ENCODE results near the gene GTF3C4. TPM values are rescaled to one million over a fixed set of nuclear protein-coding genes. Genes with fewer than 3 reads are reported as not detected.

The GTF3C4 gene
- total and polyA plus RNA-seq, 2 of the 8 experiments (the other 6 are each of a cell fraction or from before 2014, with no cell fraction given), result 6.8 to 39.2 TPM

DNA sequence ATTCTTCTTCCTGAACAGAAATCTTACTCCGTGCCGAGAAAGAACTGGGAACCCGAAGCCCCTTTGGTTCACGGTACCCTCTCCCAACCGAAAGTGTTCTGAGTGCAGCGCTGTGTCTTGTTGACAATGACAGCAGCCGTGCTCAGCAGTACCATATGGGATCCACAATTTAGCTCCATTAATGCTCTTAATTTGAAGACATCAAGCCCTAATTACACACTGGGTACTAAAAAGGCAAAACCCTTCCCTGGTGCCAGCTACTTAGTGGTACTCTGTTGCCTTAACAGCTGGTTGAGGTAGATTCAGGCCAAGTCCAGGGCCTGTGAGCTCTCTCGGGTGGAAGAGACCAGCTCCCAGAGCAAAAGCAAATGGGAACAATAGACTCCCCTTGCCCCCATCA, 25.0 kb upstream of the GTF3C4 start:
- Histone ChIP-seq H3K79me1 (ENCODE audit: low read depth, low read length) (no peaks in the 10 kb centered on the region), H3K14ac (ENCODE audit: insufficient read length) (no peak overlapping the region), H4K5ac (ENCODE audit: insufficient read length, low read depth, low read length) (no peak overlapping the region), H3K4me1 (replicated peaks in 1 of 4; ENCODE audit: control insufficient read depth in 3 of 4, insufficient read depth in 4 of 4, low read length in 3 of 4) (no peaks in the 10 kb centered on the region), H2BK15ac (ENCODE audit: low read length) (no peak overlapping the region), H3K27ac (ENCODE audit: low read depth, low read length) (no peak overlapping the region), H3K9me3 (ENCODE audit: insufficient read depth in 2 of 2, low read depth in 1 of 2, low read length in 1 of 2) (no peaks in the 10 kb centered on the region), H3K56ac (replicated peaks; ENCODE audit: insufficient read length, low read depth, low read length) (no peak overlapping the region), H2BK12ac (ENCODE audit: low read depth, low read length) (no peak overlapping the region), H2BK20ac (ENCODE audit: low read length) (no peak overlapping the region), H4K20me1 (replicated peaks in 1 of 2; ENCODE audit: control insufficient read depth in 1 of 2, insufficient read depth in 2 of 2, low read length in 2 of 2) (peaks cover 0 to 4% of the 10 kb centered on the region in 2 experiments), H3K18ac (ENCODE audit: extremely low read depth, low read length) (no peak overlapping the region), H3K36me3 (ENCODE audit: control insufficient read depth in 2 of 4, insufficient read depth in 4 of 4, low read length in 3 of 4) (peaks cover 16 to 69% (median 53%) of the 10 kb centered on the region in 4 experiments; a peak in 7 of 8 replicates), H3K9ac (replicated peaks in 1 of 4; ENCODE audit: extremely low read depth in 1 of 4, low read depth in 3 of 4, low read length in 3 of 4) (no peak overlapping the region), H2AK5ac (ENCODE audit: low read depth, low read length) (no peak overlapping the region), H3K4ac (replicated peaks; ENCODE audit: insufficient read length, low read depth, low read length) (no peak overlapping the region), H3K79me2 (ENCODE audit: control insufficient read depth in 1 of 2, insufficient read depth in 2 of 2, low read length in 2 of 2) (no peaks in the 10 kb centered on the region), H2BK120ac (replicated peaks; ENCODE audit: low read depth, low read length) (no peak overlapping the region), H3K4me3 (ENCODE audit: extremely low read depth in 1 of 4, insufficient read depth in 2 of 4, low read depth in 3 of 4, low read length in 4 of 4) (no peak overlapping the region), H4K8ac (ENCODE audit: extremely low read depth, insufficient read depth, low read length) (no peak overlapping the region), H3K27me3 (replicated peaks in 1 of 4; ENCODE audit: control insufficient read depth in 3 of 4, extremely low read depth in 1 of 4, insufficient read depth in 3 of 4, low read length in 3 of 4) (no peaks in the 10 kb centered on the region), H3K23me2 (ENCODE audit: low read depth, low read length) (no peaks in the 10 kb centered on the region), H3K4me2 (ENCODE audit: insufficient read depth in 1 of 2, low read depth in 2 of 2, low read length in 2 of 2) (no peak overlapping the region), H3K23ac (ENCODE audit: insufficient read length) (no peak overlapping the region), H2AFZ (ENCODE audit: low read length) (no peak overlapping the region), H4K91ac (replicated peaks; ENCODE audit: insufficient read length, low read length) (no peak overlapping the region), H2BK5ac (ENCODE audit: low read depth, low read length) (no peak overlapping the region)
- WGBS, 2 experiments (ENCODE audit: extremely low coverage in 1 of 2, insufficient coverage in 1 of 2, insufficient read length in 1 of 2, insufficient replicate concordance in 2 of 2, low coverage in 1 of 2, low lambda C conversion rate in 2 of 2, missing lambda C conversion rate in 1 of 2), result 96% methylated on average over 8 of the region's 8 CpGs; no CpG with 5 or more reads in 1 of the 2 experiments
- TF ChIP-seq ASH2L (IDR thresholded peaks at IDR 0.05; ENCODE audit: low read length) (no peak), POLR2AphosphoS5 (IDR thresholded peaks at IDR 0.05; ENCODE audit: low read depth, low read length) (no peak), RXRA (IDR thresholded peaks at IDR 0.05; ENCODE audit: insufficient read depth, low read depth, low read length) (no peak), CTBP2 (IDR thresholded peaks at IDR 0.05; ENCODE audit: borderline replicate concordance, insufficient read depth, insufficient read length, low read length) (no peak), BCL11A (IDR thresholded peaks at IDR 0.05; ENCODE audit: low read depth in 2 of 2, low read length in 2 of 2) (no peak)
- ChIA-PET POLR2A (ENCODE audit: partially characterized antibody) (interaction anchor here (1.3 kb wide), 1 partner anchor 24 kb away, joined by 5 read pairs; the partner anchor contains the start of genes DDX31 and GTF3C4), CTCF (ENCODE audit: partially characterized antibody) (interaction anchor here (0.7 to 2.9 kb wide), 13 partner anchors 9 to 256 kb away, joined by 3 to 17 read pairs (median 5); no protein-coding TSS in a partner anchor)
- DNase-seq (ENCODE audit: low read depth in 1 of 2, low spot score in 2 of 2) (no peak), FAIRE-seq (no peak)

Data from H1 (cell line).